Right renal pelvis (tissue), 4 donors: ENCODE measurements around the gene NEK11. TPM values are rescaled to one million over a fixed set of nuclear protein-coding genes. Genes with fewer than 3 reads are reported as not detected.
"Not testable (repeated sequence)": the region's sequence is repeated elsewhere in the genome, so short reads cannot be mapped to it uniquely, and the experiment has no call there.

ENCODE experiments used
- DNase-seq, 4 donors: peaks; one replicate each; pipeline ENCODE4 v3.0.0-alpha.2; 2013; ENCODE audit warnings: low read depth in 4 of 4, low spot score in 3 of 4, missing footprints in 1 of 4
- polyA plus RNA-seq, 4 donors: library from polyadenylated mRNA; unstranded; fragments of 120-200 nt; gene quantifications; one replicate each; pipeline ENCODE4 v1.2.1, GENCODE V29; 2013; ENCODE audit not compliant: insufficient read length in 4 of 4

Gene NEK11
- polyA plus RNA-seq, 4 donors, result 17.1 to 23.7 (median 20.8) TPM

DNA sequence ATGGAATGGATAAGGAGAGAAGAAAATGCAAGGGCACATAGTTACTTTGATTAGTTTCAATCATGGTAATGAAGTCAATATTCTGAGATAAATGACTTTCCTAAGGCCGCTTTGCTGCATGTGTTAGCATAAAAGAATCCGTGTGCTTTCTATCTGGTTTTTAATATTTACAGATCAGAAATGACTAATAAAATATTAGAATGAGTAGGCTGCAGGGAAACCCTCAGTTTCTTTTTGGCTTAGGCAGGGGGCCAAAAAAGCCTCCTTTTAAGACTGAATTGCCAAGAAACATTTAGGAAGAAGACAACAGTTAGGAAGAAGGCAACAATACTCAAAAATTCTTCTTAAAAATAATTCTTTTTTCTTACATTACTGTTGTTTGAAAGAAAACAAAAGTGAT is 11.6 kb downstream of the NEK11 start:
- no peak for DNase-seq

DNA sequence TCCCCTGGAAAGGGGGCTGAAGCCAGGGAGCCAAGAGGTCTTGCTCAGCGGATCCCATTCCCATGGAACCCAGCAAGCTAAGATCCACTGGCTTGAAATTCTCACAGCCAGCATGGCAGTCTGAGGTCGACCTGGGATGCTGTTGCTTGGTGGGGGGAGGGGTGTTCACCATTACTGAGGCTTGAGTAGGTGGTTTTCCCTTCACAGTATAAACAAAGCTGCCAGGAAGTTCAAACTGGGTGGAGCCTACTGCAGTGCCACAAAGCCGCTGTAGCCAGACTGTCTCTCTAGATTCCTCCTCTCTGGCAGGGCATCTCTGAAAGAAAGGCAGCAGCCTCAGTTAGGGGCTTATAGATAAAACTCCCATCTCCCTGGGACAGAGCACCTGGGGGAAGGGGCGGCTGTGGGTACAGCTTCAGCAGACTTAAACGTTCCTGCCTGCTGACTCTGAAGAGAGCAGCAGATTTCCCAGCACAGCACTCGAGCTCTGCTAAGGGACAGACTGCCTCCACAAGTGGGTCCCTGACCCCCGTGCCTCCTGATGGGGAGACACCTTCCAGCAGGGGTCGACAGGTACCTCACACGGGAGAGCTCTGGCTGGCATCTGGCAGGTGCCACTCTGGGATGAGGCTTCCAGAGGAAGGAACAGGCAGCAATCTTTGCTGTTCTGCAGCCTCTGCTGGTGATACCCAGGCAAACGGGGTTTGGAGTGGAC is 15.8 kb downstream of the NEK11 start:
- not testable (repeated sequence) for DNase-seq

DNA sequence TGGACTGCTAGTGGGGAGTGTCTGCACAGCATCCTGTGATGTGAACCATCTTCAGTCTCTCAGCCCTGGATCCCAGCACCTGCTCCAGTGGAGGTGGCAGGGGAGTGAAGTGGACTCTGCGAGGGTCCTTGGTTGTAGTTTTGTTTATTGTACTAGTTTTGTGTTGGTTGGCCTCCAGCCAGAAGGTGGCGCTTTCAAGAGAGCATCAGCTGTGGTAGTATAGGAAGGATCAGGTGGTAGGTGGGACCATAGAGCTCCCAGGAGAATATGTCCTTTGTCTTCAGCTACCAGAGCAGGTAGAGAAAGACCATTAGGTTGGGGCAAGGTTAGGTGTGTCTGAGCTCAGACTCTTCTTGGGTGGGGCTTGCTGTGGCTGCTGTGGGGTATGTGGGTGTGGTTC is 20.9 kb downstream of the NEK11 start:
- no peak for DNase-seq

DNA sequence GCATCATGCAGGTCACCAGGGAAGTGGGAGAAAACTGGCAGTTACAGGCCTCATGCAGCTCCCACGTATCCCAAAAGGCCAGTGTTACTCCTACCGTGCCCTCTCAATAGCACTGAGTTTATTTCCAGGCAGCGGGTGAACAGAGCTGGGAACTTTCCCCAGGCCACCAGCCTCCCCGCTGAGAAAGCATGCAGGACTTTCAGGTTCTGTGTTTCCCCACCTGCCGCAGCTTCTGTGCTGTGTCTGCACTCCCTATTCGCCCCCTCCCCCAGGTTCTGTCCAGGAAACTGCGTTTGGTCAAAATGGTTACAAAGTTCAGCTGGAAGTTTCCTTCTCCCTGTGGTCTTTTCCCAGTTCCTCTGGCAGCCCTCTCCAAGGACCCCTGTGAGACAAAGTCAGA is 21.4 kb downstream of the NEK11 start:
- DNase-seq, result no peak

DNA sequence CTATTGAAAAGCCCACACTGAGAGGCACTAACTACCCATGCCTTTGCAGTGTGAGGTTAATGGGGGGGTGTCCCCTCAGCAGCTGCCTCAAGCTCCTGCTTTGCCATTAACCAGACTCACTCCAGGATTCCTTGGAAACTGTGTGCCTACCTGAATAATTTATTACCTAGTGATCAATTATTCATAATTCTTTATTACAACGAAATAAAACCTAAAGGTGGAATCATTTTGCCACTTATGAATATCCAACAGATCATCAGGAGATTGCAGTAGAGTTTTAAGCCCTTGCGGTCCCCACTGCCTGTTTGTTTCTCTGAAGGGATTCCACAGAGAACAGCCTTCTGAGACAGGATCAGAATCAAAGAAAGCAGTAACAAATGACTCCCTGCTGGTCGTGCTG is 23.3 kb downstream of the NEK11 start:
- DNase-seq, result no peak

DNA sequence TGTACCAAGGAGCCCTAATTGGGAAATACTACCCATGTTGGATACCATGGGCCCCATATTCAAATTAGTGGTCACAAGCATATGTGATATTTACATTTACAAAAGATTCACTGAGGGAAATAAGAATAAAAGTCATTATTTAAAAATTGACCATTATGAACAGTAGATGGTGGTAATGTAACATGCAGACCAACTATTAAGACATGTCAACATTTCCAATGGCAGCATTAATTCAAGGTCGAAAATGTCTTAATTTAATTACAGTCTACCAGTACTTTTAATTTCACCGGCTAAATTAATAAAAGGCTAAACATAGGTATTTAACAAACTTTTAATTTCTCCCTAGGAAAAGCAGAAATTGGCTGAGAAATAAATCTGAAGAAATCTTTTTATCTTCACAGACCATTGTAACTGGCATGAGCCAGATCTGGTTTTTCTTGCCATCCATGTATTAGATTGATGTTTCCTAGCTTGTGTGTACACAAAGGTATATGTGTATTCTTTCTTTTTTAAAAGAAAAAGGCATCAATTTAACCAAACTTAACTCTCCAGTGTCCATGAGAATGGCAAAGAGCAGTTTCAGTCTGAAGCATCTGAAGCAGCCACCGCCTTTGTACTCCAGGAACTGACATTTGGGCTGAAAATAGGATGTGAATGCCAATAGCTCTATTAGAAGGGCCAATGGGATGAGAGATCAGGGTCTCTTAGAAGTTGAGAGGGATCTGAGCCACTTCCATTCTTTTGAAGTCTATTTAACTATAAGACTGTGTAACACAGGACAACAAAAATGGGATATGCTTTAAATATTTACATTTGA is 26.6 kb downstream of the NEK11 start:
- DNase-seq, result no peak

DNA sequence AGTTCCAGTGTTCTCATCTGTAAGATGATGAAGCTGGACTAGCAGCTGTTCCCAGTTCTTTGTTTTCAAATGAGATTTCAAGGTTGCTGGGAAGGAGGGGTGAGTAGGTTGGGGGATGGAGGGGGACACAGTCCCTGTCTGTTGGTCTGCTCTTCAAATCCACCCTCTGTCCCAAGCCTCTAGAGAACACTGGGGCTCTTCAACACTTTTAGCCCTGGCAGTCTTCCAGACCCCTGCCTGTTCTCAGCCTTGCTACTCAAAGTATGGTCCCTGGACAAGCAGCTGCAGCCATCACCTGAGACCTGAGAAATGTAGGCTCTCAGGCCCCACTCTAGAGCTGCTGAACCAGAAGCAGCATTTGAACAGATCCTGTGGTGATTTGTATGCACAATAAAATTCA is 41.3 kb downstream of the NEK11 start:
- no peak for DNase-seq

DNA sequence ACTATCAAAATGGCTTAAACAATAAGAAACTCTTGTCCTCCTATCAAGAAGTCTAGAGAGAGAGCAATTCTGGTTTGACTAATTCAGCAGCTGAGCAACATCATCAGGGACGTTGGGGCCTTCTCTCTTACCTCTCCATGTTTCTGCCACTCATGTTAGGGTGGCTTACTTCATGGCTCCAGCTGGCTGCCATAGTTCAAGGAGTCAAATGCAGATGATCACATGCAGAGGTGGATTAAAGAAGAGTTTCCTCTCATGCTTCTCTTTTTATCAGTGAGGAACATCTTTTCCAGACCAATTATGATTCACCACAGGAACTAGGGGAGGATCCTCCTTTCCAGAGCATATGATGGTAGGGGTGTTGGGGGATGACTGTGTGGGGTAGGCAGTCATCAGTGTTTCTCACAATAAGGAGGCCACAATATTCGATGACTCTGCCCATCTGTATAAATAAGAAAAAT is 45.5 kb downstream of the NEK11 start:
- DNase-seq, result no peak

DNA sequence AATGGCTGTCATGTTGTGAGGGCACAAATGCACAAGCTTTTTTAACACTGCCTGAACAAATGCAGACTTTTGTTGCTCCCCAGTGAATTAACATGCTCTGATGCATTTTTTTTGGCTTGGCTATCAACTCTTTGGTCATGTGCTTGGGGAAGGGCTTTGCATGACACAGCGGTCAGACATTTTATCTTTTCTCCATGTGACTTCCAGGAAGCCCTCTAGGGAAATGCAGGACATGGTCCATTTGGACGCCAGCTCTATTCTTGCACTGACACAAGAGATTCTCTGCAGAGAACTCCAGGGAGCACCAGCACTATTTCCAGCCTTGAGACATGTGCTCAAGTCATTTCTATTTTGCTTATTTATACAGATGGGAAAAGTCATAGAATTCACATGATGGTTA is 46.2 kb downstream of the NEK11 start:
- DNase-seq, result peak in 2 of 4 donors; percentile 1 to 20

DNA sequence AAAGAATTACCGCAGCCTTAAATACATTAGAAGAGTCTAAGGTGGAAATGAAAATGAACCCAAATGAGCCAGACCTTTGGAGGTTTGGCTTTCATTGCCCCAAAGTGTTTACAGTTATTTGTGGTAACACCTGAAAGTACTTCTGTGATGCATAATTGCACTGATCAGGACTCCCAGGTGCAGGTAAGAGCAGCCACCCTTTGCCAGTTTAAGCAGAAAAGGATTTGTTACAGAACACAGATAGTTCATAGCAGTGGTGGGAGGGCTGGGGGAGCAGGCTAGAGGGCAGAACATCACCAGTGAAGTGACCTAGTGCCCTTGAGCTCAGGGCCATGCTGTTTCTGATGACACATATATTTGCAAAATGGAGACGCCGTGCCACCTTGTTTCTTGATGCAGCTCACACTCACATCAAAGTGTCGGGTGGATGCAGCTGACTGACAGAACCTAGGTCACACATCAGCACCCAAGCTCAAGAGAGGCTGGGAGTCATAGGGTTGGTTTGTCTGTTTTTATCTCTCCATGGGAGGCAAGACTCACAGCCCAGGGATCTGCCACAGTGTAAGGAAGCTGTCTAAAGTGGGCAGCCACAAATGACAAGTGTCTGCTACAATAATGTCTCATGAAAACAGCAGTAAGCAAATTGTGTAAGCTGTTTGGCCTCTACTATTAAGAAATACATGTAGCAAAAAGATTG is 49.1 kb downstream of the NEK11 start:
- DNase-seq, result no peak

DNA sequence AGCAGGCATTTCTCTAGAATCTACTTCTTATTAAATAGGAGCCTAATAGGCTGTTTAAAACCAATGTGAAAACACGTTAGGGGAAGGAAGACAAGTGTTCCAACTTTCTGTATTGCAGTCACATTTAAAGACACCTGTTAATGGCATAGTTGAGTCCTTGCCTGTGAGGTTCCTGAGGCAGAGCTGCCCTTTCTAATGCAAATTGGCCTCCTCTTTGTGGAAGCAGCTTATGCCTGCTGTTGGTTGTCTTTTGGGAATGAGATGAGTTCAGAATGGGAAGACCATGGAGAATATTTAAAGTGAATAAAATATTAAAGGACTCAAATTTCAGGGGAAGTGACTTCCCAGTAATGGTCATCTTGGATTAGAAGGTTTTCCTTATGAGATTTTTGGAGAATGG is 51.2 kb downstream of the NEK11 start:
- DNase-seq, result no peak

DNA sequence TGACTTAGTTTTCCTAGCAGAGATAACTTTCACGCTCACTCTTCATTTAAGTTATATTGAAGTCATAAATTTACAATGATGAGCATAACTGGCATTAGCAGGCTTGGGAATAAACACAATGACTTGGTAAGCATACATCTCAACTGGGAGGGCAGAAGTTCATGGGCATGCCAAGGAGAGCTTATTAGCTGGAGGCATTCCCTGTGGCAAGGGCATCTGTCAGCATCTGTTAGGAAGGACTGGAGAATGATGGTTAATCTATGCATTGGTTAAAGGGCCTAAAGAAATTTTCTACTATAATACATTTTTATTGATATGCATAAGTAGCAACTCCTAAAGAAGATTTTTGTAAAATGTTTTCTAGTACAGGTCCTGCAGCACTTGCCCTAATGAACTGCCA is 52.4 kb downstream of the NEK11 start:
- DNase-seq, result no peak

DNA sequence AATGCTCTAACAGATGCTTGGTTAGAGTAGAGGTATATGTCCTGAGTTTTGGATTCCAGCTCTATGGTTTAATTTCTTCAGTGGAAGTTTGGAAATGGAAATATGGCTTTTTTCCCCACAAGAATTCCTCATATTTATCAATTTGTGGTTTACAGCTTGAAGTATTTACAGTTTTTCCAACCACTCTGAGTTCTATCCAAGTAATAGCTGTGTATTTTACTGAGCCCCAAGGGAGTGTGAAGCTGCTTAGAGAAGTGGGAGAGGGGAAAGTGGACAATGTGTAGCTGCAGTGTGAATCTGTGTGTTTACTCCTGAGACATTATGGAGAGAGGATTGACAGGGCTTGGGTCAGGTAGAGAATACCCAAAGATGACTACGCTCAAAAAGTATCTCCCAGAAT is 54.5 kb downstream of the NEK11 start:
- DNase-seq, result no peak

DNA sequence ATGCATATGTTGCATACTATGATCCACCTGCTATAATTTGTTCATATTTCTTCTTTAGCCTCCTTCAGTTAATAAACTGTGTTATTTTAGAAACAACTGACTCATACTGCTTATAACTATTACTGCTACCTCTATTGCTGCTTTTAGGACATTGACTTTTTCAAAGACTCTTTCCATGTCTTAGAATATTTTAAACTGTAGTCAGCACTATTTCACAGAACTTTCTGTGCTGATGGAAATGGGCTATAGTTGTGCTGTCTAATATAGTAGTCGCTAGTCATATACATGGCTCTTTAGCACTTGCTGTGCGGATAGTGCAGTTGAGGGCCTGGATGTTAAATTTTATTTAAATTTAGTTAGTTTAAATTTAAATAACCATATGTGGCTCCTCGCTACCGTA is 55.6 kb downstream of the NEK11 start:
- no peak for DNase-seq

DNA sequence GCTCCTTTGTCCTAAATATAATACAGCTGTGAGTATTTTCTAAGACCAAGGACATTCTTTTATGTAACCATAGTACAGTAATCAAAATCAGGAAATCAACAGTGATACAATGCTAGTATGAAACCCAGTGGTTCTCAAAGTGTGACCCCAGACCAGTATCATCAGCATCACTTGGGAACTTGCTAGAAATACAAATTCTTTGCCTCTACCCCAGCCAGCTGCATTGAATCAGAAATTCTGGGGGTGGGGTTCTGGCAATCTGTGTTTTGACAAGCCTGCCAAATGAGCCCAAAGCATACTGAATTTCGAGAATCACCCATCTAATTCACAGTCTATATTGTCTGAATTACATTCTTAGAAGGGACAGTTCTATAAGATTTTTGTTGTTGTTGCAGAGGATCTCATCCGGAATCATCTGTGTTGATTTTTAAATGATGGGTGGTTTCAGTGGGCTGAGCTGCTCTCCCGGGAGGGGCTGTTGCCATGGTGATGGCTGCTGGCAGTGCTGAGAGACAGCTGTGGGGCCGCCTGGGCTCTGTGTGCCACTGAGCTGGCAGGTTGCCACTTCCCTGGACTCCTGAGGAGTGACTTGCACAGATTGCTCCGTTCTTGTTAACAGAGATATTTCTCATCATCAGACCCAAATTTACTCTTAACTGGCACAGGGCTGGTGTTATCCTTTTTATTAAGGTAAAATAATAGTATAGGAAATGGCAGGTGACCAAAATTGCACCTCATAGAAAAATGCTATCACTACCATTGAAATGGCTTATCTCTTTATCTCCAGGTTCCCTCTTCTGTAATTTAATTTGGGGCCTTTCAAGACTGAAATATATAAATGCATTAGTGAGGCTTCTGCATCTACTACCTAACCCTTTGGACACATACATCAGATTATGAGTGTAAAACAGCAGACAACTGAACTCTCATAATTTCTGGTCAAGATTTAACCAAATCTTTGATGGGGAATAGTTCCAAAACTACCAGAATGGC is 56.5 kb downstream of the NEK11 start:
- peak in 3 of 4 donors; percentile 11 to 20 (median 12) for DNase-seq

DNA sequence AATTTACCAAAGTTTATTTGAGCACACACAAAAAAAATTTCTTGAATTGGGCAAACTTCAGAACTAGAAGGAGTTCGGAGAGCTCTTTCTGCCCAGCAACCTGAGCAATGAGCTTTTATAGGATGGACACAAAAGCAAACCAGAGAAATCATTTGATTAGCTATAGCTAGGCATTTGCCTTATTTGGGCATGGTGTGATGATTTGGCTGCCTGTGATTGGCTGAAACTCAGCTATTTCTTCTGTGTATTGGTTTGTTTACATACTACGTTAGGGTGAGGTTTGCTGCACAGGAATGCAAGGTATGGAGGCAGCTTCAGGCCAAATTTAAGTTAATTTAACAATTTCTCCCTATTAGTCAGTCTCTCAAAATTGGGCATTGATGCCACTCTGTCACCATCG is 65.1 kb downstream of the NEK11 start:
- DNase-seq, result no peak

DNA sequence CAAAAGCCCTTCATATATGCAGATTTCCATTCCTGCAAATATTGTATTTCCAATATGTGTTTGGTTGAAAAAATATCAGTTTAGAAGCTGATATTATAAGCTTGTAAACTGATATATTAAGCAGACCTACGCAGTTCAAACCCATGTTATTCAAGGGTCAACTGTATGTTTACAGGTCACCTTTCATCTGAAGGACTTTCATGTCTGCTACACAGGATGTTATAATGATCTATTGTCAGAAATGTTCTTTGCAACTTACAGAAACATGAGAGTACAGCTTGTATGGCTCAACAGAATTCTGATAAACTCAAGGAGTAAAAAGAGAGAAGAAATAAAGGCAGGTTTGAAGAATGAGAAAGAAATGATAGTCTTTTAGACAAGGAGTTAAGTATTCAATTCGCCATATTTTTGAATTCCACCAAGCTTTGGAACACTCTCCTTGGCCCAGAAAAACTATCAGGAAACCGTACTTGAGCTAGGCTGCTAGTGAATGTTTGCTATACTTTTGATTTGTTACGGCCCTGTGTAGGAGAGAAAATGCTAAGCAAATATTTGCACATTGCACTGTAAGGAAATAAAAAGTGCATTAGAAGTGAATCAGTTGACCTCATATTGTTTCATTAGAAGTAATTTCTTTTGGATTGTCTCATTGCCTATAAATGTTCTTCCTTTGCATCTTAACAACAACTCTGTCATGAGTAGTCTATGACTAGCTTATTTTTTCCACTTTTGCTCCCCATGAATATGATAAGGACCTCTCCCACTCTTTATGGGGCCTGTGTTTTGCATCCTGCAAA is 81.2 kb downstream of the NEK11 start:
- no peak for DNase-seq

DNA sequence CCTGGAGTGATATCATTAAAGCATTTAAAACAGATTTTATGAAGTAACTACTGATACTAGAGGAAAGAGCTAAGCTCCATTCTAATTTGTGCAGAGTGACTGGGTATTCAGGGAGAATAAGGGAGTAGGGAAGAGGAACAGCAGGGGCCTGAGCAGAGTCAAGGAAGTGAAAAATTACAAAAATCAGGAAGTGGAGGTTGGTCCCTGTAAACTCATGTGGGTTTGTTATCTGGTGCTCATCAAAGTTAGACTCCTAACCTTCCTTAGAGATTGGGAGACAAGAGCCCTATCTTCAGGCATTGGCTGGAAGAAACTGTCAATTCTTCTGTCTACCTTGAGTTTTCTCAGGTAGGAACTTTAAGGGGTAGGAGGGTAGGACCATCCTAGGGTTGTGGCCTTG is 82.5 kb downstream of the NEK11 start:
- no peak for DNase-seq

DNA sequence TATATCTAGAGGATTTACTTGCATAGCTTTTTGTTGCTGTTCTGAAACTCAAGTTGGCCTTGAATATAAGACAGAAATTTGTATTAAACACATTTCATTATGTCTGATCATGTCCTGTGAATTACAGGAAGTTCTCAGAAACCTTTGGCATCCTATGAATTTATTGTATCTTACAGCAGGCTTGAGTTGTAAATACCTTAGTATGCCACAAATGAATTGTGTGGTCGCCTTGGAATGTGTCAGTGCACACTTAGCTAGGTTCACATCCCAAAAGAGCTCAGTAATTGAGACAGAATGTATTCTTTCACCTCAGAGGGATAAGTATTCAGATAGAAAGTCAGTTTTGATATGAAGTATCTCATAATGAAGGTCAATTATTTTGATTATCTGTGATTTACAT is 83.4 kb downstream of the NEK11 start:
- DNase-seq, result no peak
